HepG2 (cell line): ENCODE measurements around the gene SELENOM. TPM values are rescaled to one million over a fixed set of nuclear protein-coding genes. Genes with fewer than 3 reads are reported as not detected.

Experiments
- ATAC-seq: fragments of 200-7000 bp; cut with Tn5 transposase; 3 replicates; pipeline ENCODE4 v1.9.1; 2020; ENCODE audit warnings: mild to moderate bottlenecking, moderate library complexity
- BruUV-seq: library from RNA; stranded (reverse); fragments of 400-500 nt; replicated peaks from 2 replicates; lab custom pipeline; 2021; lab: Mats Ljungman, UMichigan
- CTCF ChIA-PET: fragments of 300-600 bp; formaldehyde crosslinking; extraction: SDS; loops from one replicate; lab custom pipeline; 2021; ENCODE audit warnings: low total read pairs, inconsistent platforms, low intra/inter-chr PET ratio; lab: Yijun Ruan, JAX
- POLR2A ChIA-PET: fragments of 350-600 bp; sonication (Branson Sonifier 250); formaldehyde crosslinking; loops from one replicate; lab custom pipeline; 2020; ENCODE audit warnings: antibody characterized with exemption, inconsistent platforms; lab: Yijun Ruan, JAX
- DNase-seq: peaks from one replicate; pipeline ENCODE4 v3.0.0-alpha.2; 2015; ENCODE audit warnings: low spot score
- FAIRE-seq: peaks from 3 replicates; lab custom pipeline; 2011; peaks lifted over from hg19 to GRCh38; lab: Jason Lieb, UNC
- H2AFZ ChIP-seq: one replicate; pipeline ENCODE4 v1.6.1; 2011; ENCODE audit warnings: low read length, inconsistent platforms
- H3K27ac ChIP-seq: fragments of 300-600 bp; 3 replicates; pipeline ENCODE4 v1.8.0; 2011; ENCODE audit warnings: mixed run types, mild to moderate bottlenecking, mixed read lengths, low read length, inconsistent platforms; ENCODE audit not compliant: insufficient read depth; ENCODE audit errors: extremely low read length
- H3K27me3 ChIP-seq, 2 experiments: fragments of 200-600 bp in 1 of 2; 2 replicates in 1 of 2; 3 replicates in 1 of 2; pipeline versions ENCODE4 v1.6.0 to v1.8.0; 2011; ENCODE audit warnings: low read length in 2 of 2, mild to moderate bottlenecking in 2 of 2, moderate library complexity in 2 of 2, inconsistent platforms in 1 of 2; ENCODE audit not compliant: insufficient read depth in 2 of 2, control insufficient read depth in 1 of 2
- H3K36me3 ChIP-seq, 2 experiments: fragments of 200-600 bp in 1 of 2; replicated peaks in 1 of 2; 2 replicates in 1 of 2; 3 replicates in 1 of 2; pipeline versions ENCODE4 v1.5.1 to v1.8.0; 2011; ENCODE audit warnings: low read length in 2 of 2, inconsistent platforms in 1 of 2; ENCODE audit not compliant: insufficient read depth in 2 of 2, control insufficient read depth in 1 of 2
- H3K4me1 ChIP-seq: 2 replicates; pipeline ENCODE4 v1.5.1; 2012; ENCODE audit warnings: low read length, inconsistent platforms; ENCODE audit not compliant: insufficient read depth
- H3K4me2 ChIP-seq: 2 replicates; pipeline ENCODE4 v1.6.0; 2011; ENCODE audit warnings: low read depth, low read length, inconsistent platforms
- H3K4me3 ChIP-seq, 3 experiments: fragments of 200-600 bp in 1 of 3; sonication (generic), shearing (Covaris generic) in 1 of 3; replicated peaks in 1 of 3; 2 replicates each; pipeline ENCODE4 v1.5.1; 2011 to 2016; ENCODE audit warnings: low read length in 3 of 3, inconsistent platforms in 2 of 3, low read depth in 2 of 3, mild to moderate bottlenecking in 2 of 3, control low read depth in 1 of 3, mixed read lengths in 1 of 3; ENCODE audit not compliant: insufficient read depth in 1 of 3
- H3K79me2 ChIP-seq: one replicate; pipeline ENCODE4 v1.6.1; 2011; ENCODE audit warnings: low read length, inconsistent platforms; ENCODE audit not compliant: insufficient read depth
- H3K9ac ChIP-seq: 2 replicates; pipeline ENCODE4 v1.6.0; 2011; ENCODE audit warnings: mild to moderate bottlenecking, low read depth, low read length, inconsistent platforms; ENCODE audit not compliant: insufficient read depth
- H3K9me3 ChIP-seq: 2 replicates; pipeline ENCODE4 v1.5.1; 2012; ENCODE audit warnings: mild to moderate bottlenecking, low read length
- H4K20me1 ChIP-seq: 2 replicates; pipeline ENCODE4 v1.6.0; 2011; ENCODE audit warnings: inconsistent platforms, mild to moderate bottlenecking, low read length, moderate library complexity; ENCODE audit not compliant: insufficient read depth
- CENPT ChIP-seq: sonication (generic); formaldehyde crosslinking; IDR thresholded peaks from 2 replicates; pipeline ENCODE4 v1.8.0; 2022; ENCODE audit warnings: low read depth, mild to moderate bottlenecking, moderate library complexity, missing genetic modification reagents
- ETV6 ChIP-seq: sonication (generic); formaldehyde crosslinking; conservative IDR thresholded peaks from 2 replicates; pipeline ENCODE4 v1.4.0; 2020; ENCODE audit warnings: missing genetic modification reagents
- IRX3 ChIP-seq: sonication (generic); formaldehyde crosslinking; IDR thresholded peaks from 2 replicates; pipeline ENCODE4 v1.8.1; 2023; ENCODE audit warnings: mild to moderate bottlenecking, low read depth, missing genetic modification reagents, borderline replicate concordance
- KDM5B ChIP-seq: sonication (generic); formaldehyde crosslinking; IDR thresholded peaks from 2 replicates; pipeline ENCODE4 v1.4.0; 2020; ENCODE audit warnings: missing genetic modification reagents, mild to moderate bottlenecking, borderline replicate concordance
- KLF16 ChIP-seq, 2 experiments: sonication (generic) in 1 of 2; formaldehyde crosslinking in 1 of 2; IDR thresholded peaks; 2 replicates each; pipeline versions ENCODE4 v1.6.1 to v1.8.0; 2016 to 2023; ENCODE audit warnings: missing genetic modification reagents in 2 of 2, missing compliant biosample characterization in 1 of 2
- MAFG ChIP-seq: sonication (generic); formaldehyde crosslinking; IDR thresholded peaks from 2 replicates; pipeline ENCODE4 v1.5.1; 2020; ENCODE audit warnings: mild to moderate bottlenecking, missing genetic modification reagents
- NR1H2 ChIP-seq: sonication (generic); formaldehyde crosslinking; IDR thresholded peaks from 2 replicates; pipeline ENCODE4 v1.8.1; 2022; ENCODE audit warnings: low read depth, missing genetic modification reagents, borderline replicate concordance
- SMC3 ChIP-seq: IDR thresholded peaks from 2 replicates; pipeline ENCODE4 v1.6.1; 2011; ENCODE audit warnings: low read length, improper control_type of control experiment
- SNAI1 ChIP-seq: sonication (generic); formaldehyde crosslinking; IDR thresholded peaks from 2 replicates; pipeline ENCODE4 v1.5.0; 2020; ENCODE audit warnings: mild to moderate bottlenecking, missing genetic modification reagents, borderline replicate concordance
- ZBTB49 ChIP-seq: sonication (generic); formaldehyde crosslinking; IDR thresholded peaks from 2 replicates; pipeline ENCODE4 v1.4.0; 2020; ENCODE audit warnings: missing genetic modification reagents, borderline replicate concordance
- ZFP62 ChIP-seq: sonication (generic); formaldehyde crosslinking; IDR thresholded peaks from 2 replicates; pipeline ENCODE4 v1.4.0; 2020; ENCODE audit warnings: missing genetic modification reagents
- ZNF335 ChIP-seq: sonication (generic); formaldehyde crosslinking; IDR thresholded peaks from 2 replicates; pipeline ENCODE4 v1.4.0; 2020; ENCODE audit warnings: missing genetic modification reagents
- ZNF354B ChIP-seq: sonication (generic); formaldehyde crosslinking; IDR thresholded peaks from 2 replicates; pipeline ENCODE4 v1.8.0; 2022; ENCODE audit warnings: mild to moderate bottlenecking, missing genetic modification reagents
- ZNF496 ChIP-seq: sonication (generic); formaldehyde crosslinking; IDR thresholded peaks from 2 replicates; pipeline ENCODE4 v1.8.1; 2023; ENCODE audit warnings: mild to moderate bottlenecking, moderate library complexity, missing genetic modification reagents; ENCODE audit not compliant: insufficient replicate concordance
- ZNF549 ChIP-seq: sonication (generic); formaldehyde crosslinking; IDR thresholded peaks from 2 replicates; pipeline ENCODE4 v1.5.0; 2020; ENCODE audit warnings: missing genetic modification reagents
- ZNF567 ChIP-seq: sonication (generic); formaldehyde crosslinking; IDR thresholded peaks from 2 replicates; pipeline ENCODE4 v1.8.1; 2023; ENCODE audit warnings: mild to moderate bottlenecking, missing genetic modification reagents, borderline replicate concordance
- WGBS: methylation state at CpG from one replicate; pipeline ENCODE4 v1.1.6; 2017; ENCODE audit warnings: low lambda C conversion rate; 5-methylcytosine and 5-hydroxymethylcytosine counted together
- in situ Hi-C: cut with HindIII; loops from 2 replicates; pipeline ENCODE4 v1.10.0; 2017; ENCODE audit warnings: low pct_unique_long_range_greater_than_20kb; ENCODE audit not compliant: extremely low pct_ligation_motif_present
- intact Hi-C: fragments of 100-400 bp; cut with micrococcal nuclease; formaldehyde crosslinking; loops from one replicate; pipeline ENCODE4 v1.10.0; 2022; ENCODE audit not compliant: unreplicated experiment
- polyA plus RNA-seq, 8 experiments: library from polyadenylated mRNA; depleted of rRNA in 3 of 8; stranded (reverse) in 7 of 8; unstranded in 1 of 8; fragments of >200 nt; fragmentation: Illumina TruSeq in 4 of 8; extraction: Trizol in 4 of 8; gene quantifications; 2 replicates each; pipeline versions ENCODE4 v1.2.1 to v1.2.3, GENCODE V29; 2011 to 2016; ENCODE audit warnings: low read depth in 4 of 8, missing spikeins in 1 of 8, mixed read lengths in 1 of 8; ENCODE audit not compliant: insufficient read depth in 1 of 8
- total RNA-seq, 5 experiments: library from RNA; depleted of rRNA; stranded (reverse); fragments of >200 nt; fragmentation: Illumina TruSeq; extraction: Trizol; gene quantifications; 2 replicates each; pipeline ENCODE4 v1.2.3, GENCODE V29; 2016; ENCODE audit warnings: low read depth in 1 of 5
- TF ChIP-seq, protein P1 (sequence below): IDR thresholded peaks from 2 replicates; pipeline ENCODE4 v1.6.1; 2018; ENCODE audit warnings: missing genetic modification reagents

SELENOM gene
- total and polyA plus RNA-seq, 2 of the 13 experiments (the other 11 are each of a cell fraction or from before 2014, with no cell fraction given), result 4.1 to 4.3 TPM

GRCh38 chr22:31138126-31138525 lies 30.8 kb upstream of the SELENOM start:
- WGBS, result 24% methylated on average over 5 of the region's 10 CpGs
- ChIA-PET POLR2A (no interaction called here), CTCF (no interaction called here)
- Histone ChIP-seq H3K27me3 (peaks cover 5 to 42% of the 10 kb centered on the region in 2 experiments), H3K4me1 (peaks cover 18% of the 10 kb centered on the region), H3K9ac (no peak overlapping the region), H3K79me2 (no peaks in the 10 kb centered on the region), H2AFZ (no peak overlapping the region), H3K4me2 (no peak overlapping the region), H4K20me1 (no peaks in the 10 kb centered on the region), H3K27ac (no peak overlapping the region), H3K36me3 (no peaks in the 10 kb centered on the region), H3K4me3 (no peak overlapping the region), H3K9me3 (no peaks in the 10 kb centered on the region)
- TF ChIP-seq ZNF354B, result no peak
- no peak for TF ChIP-seq SNAI1 (CRISPR knock-in tag)
- no peak for TF ChIP-seq ZNF567 (CRISPR knock-in tag)
- TF ChIP-seq ZNF549 (CRISPR knock-in tag), result no peak
- no peak for TF ChIP-seq SMC3
- no peak for TF ChIP-seq ZBTB49 (CRISPR knock-in tag)
- TF ChIP-seq IRX3 (CRISPR knock-in tag), result no peak
- no peak for TF ChIP-seq CENPT
- no peak for TF ChIP-seq ZNF335
- TF ChIP-seq NR1H2 (CRISPR knock-in tag), result no peak
- TF ChIP-seq KDM5B, result no peak
- TF ChIP-seq, protein P1, sequence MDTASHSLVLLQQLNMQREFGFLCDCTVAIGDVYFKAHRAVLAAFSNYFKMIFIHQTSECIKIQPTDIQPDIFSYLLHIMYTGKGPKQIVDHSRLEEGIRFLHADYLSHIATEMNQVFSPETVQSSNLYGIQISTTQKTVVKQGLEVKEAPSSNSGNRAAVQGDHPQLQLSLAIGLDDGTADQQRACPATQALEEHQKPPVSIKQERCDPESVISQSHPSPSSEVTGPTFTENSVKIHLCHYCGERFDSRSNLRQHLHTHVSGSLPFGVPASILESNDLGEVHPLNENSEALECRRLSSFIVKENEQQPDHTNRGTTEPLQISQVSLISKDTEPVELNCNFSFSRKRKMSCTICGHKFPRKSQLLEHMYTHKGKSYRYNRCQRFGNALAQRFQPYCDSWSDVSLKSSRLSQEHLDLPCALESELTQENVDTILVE (CRISPR knock-in tag), result no peak
- no peak for TF ChIP-seq ETV6 (CRISPR knock-in tag)
- no peak for TF ChIP-seq ZFP62 (CRISPR knock-in tag)
- no peak for TF ChIP-seq MAFG (CRISPR knock-in tag)
- no peak for TF ChIP-seq KLF16 (CRISPR knock-in tag; IDR thresholded peaks at IDR 0.05)
- no peak for TF ChIP-seq ZNF496 (CRISPR knock-in tag)
- FAIRE-seq, result no peak
- no peak for DNase-seq
- no peak for ATAC-seq
- in situ Hi-C loops, result no loop called here
- no TSS peak for BruUV-seq
- intact Hi-C loops, result no loop called here
